HepG2 (cell line): ENCODE data around the gene LRRC32.

Experiments
- ATF3 ChIP-seq: sonication (generic); formaldehyde crosslinking; IDR thresholded peaks from 2 replicates; pipeline ENCODE4 v1.4.0; 2020; ENCODE audit warnings: missing genetic modification reagents
- EZH2 ChIP-seq: conservative IDR thresholded peaks from 2 replicates; pipeline ENCODE4 v1.6.1; 2012; ENCODE audit warnings: mild to moderate bottlenecking, low read depth, low read length, moderate library complexity
- HBP1 ChIP-seq: IDR thresholded peaks from 2 replicates; pipeline ENCODE4 v1.6.1; 2016; ENCODE audit warnings: low read depth, control low read depth
- HNRNPL ChIP-seq: fragments of 200-400 bp; formaldehyde crosslinking; IDR thresholded peaks from 2 replicates; pipeline ENCODE4 v1.6.1; 2017; ENCODE audit warnings: mild to moderate bottlenecking, low read depth, low read length
- HNRNPUL1 ChIP-seq: fragments of 200-400 bp; formaldehyde crosslinking; IDR thresholded peaks from 2 replicates; pipeline ENCODE4 v1.6.1; 2017; ENCODE audit warnings: low read depth, mild to moderate bottlenecking, low read length, moderate library complexity
- MXI1 ChIP-seq: IDR thresholded peaks from 3 replicates; pipeline ENCODE4 v1.6.1; 2012; ENCODE audit warnings: low read depth, low read length, inconsistent platforms, borderline replicate concordance
- SP2 ChIP-seq: sonication (generic); formaldehyde crosslinking; IDR thresholded peaks from 2 replicates; pipeline ENCODE4 v1.5.1; 2020; ENCODE audit warnings: mild to moderate bottlenecking, missing genetic modification reagents
- YY1 ChIP-seq: IDR thresholded peaks from 2 replicates; pipeline ENCODE4 v1.6.1; 2011; ENCODE audit warnings: low read length, low read depth, moderate library complexity, mild to moderate bottlenecking; ENCODE audit not compliant: insufficient read depth, insufficient replicate concordance
- ZNF3 ChIP-seq: IDR thresholded peaks from 2 replicates; pipeline ENCODE4 v1.7.0; 2017; ENCODE audit warnings: inconsistent platforms
- ZNF362 ChIP-seq: sonication (generic); formaldehyde crosslinking; IDR thresholded peaks from 2 replicates; pipeline ENCODE4 v1.4.0; 2020; ENCODE audit warnings: missing genetic modification reagents, mild to moderate bottlenecking, borderline replicate concordance
- ZNF7 ChIP-seq: IDR thresholded peaks from 2 replicates; pipeline ENCODE4 v1.6.1; 2016; ENCODE audit warnings: missing biosample characterization, missing genetic modification reagents
- ZNF720 ChIP-seq: sonication (generic); formaldehyde crosslinking; IDR thresholded peaks from 2 replicates; pipeline ENCODE4 v1.4.0; 2020; ENCODE audit warnings: missing genetic modification reagents
- TF ChIP-seq, protein P1 (sequence below): sonication (generic); formaldehyde crosslinking; conservative IDR thresholded peaks from 2 replicates; pipeline ENCODE4 v1.8.0; 2022; ENCODE audit warnings: low read depth, missing genetic modification reagents

GRCh38 chr11:76685237-76685636, 14.7 kb upstream of the LRRC32 start:
- TF ChIP-seq, protein P1, sequence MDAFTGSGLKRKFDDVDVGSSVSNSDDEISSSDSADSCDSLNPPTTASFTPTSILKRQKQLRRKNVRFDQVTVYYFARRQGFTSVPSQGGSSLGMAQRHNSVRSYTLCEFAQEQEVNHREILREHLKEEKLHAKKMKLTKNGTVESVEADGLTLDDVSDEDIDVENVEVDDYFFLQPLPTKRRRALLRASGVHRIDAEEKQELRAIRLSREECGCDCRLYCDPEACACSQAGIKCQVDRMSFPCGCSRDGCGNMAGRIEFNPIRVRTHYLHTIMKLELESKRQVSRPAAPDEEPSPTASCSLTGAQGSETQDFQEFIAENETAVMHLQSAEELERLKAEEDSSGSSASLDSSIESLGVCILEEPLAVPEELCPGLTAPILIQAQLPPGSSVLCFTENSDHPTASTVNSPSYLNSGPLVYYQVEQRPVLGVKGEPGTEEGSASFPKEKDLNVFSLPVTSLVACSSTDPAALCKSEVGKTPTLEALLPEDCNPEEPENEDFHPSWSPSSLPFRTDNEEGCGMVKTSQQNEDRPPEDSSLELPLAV (CRISPR knock-in tag): no peak
- TF ChIP-seq MXI1: no peak
- TF ChIP-seq SP2 (CRISPR knock-in tag): no peak
- TF ChIP-seq HNRNPL: no peak
- no peak for TF ChIP-seq ATF3
- no peak for TF ChIP-seq YY1
- TF ChIP-seq EZH2: no peak
- TF ChIP-seq ZNF7: no peak
- no peak for TF ChIP-seq ZNF362 (CRISPR knock-in tag)
- no peak for TF ChIP-seq HNRNPUL1
- no peak for TF ChIP-seq ZNF3 (CRISPR knock-in tag)
- no peak for TF ChIP-seq HBP1 (CRISPR knock-in tag)
- no peak for TF ChIP-seq ZNF720 (CRISPR knock-in tag)
